Prostate gland (tissue), 2 donors: ENCODE results near the gene C16orf78. TPM values are rescaled to one million over a fixed set of nuclear protein-coding genes. Genes with fewer than 3 reads are reported as not detected.

ENCODE experiments used
- DNase-seq: peaks from one replicate; pipeline ENCODE4 v3.0.0-alpha.2; 2019; ENCODE audit warnings: low spot score
- H3K27ac ChIP-seq, 2 donors: fragments of 200-600 bp; sonication (generic); 2 replicates each; pipeline ENCODE4 v1.5.1; 2017 to 2019
- H3K27me3 ChIP-seq: fragments of 200-600 bp; sonication (generic); replicated peaks from 2 replicates; pipeline ENCODE4 v1.5.1; 2019; ENCODE audit not compliant: insufficient read depth
- H3K36me3 ChIP-seq, 2 donors: fragments of 200-600 bp; sonication (generic); 1 replicate in 1 of 2; 2 replicates in 1 of 2; pipeline versions ENCODE4 v1.5.1 to v1.8.1; 2017 to 2019
- H3K4me1 ChIP-seq: fragments of 200-600 bp; sonication (generic); replicated peaks from 2 replicates; pipeline ENCODE4 v1.5.1; 2019
- H3K4me3 ChIP-seq, 2 donors: fragments of 200-600 bp; sonication (generic); 2 replicates each; pipeline ENCODE4 v1.5.1; 2017 to 2019
- H3K9me3 ChIP-seq: fragments of 200-600 bp; sonication (generic); 2 replicates; pipeline ENCODE4 v1.5.1; 2017
- CTCF ChIP-seq, 4 experiments: fragments of 200-600 bp in 2 of 4; fragments of 450-650 bp in 2 of 4; sonication (generic) in 2 of 4; IDR thresholded peaks; 1 replicate in 3 of 4; 2 replicates in 1 of 4; pipeline ENCODE4 v1.5.1; 2016 to 2019; ENCODE audit warnings: antibody characterized with exemption in 4 of 4, mild to moderate bottlenecking in 2 of 4, moderate library complexity in 2 of 4
- POLR2A ChIP-seq: fragments of 450-650 bp; IDR thresholded peaks from one replicate; pipeline ENCODE4 v1.6.1; 2016; ENCODE audit warnings: antibody characterized with exemption, mild to moderate bottlenecking
- POLR2AphosphoS5 ChIP-seq: sonication (generic); formaldehyde crosslinking; IDR thresholded peaks from one replicate; pipeline ENCODE4 v1.6.1; 2017; ENCODE audit warnings: antibody characterized with exemption
- WGBS: methylation state at CpG from one replicate; pipeline ENCODE4 v1.1.5; 2018; 5-methylcytosine and 5-hydroxymethylcytosine counted together
- intact Hi-C: fragments of 100-400 bp; cut with DNase I; formaldehyde crosslinking; loops from one replicate; pipeline ENCODE4 v1.14.2; 2022
- total RNA-seq, 2 donors: library from RNA; depleted of rRNA; stranded (reverse); fragments of >200 nt; gene quantifications; one replicate each; pipeline ENCODE4 v1.1.0, GENCODE V29; 2016

The C16orf78 gene
- total RNA-seq, 2 donors from 2014 or later = not detected

GRCh38 chr16:49414671-49415070 is 41.1 kb downstream of the C16orf78 start:
- Histone ChIP-seq H3K4me1 (no peaks in the 10 kb centered on the region), H3K27ac (no peak overlapping the region), H3K36me3 (no peaks in the 10 kb centered on the region), H3K27me3 (no peaks in the 10 kb centered on the region), H3K9me3 (no peaks in the 10 kb centered on the region), H3K4me3 (no peak overlapping the region)
- TF ChIP-seq POLR2A (no peak), CTCF (IDR thresholded peaks at IDR 0.05) (no peak), POLR2AphosphoS5 (no peak)
- intact Hi-C loops = no loop called here
- no peak for DNase-seq
- WGBS = 94% methylated on average over 15 of the region's 15 CpGs

DNA sequence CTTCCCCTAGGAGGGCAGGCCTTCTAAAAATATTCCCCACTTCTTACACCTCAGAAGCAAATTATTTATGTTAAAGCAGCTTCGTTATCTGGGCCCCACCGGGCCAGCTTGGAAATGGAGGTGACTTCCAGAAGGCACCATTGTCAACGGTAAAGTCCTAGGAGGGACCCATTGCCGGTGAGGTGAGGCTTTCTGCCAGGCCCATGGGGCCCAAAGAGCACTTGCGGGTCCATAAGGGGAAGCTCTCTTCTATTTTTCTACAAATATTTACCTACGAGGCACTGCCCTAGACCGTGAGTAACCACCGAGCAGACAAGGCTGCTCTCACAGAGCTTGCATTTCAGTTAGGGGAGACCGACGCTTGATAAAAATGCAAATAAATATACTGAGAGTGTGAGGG is 41.5 kb downstream of the C16orf78 start:
- H3K4me3 ChIP-seq = no peak overlapping the region
- no peaks in the 10 kb centered on the region for H3K36me3 ChIP-seq
- intact Hi-C loops = no loop called here
- H3K4me1 ChIP-seq = no peaks in the 10 kb centered on the region
- H3K27ac ChIP-seq = no peak overlapping the region
- H3K27me3 ChIP-seq = no peaks in the 10 kb centered on the region
- no peak for TF ChIP-seq POLR2A
- TF ChIP-seq POLR2AphosphoS5 = no peak
- no peak for TF ChIP-seq CTCF (IDR thresholded peaks at IDR 0.05)
- WGBS = 91% methylated on average over 10 of the region's 10 CpGs
- H3K9me3 ChIP-seq = no peaks in the 10 kb centered on the region
- no peak for DNase-seq

DNA sequence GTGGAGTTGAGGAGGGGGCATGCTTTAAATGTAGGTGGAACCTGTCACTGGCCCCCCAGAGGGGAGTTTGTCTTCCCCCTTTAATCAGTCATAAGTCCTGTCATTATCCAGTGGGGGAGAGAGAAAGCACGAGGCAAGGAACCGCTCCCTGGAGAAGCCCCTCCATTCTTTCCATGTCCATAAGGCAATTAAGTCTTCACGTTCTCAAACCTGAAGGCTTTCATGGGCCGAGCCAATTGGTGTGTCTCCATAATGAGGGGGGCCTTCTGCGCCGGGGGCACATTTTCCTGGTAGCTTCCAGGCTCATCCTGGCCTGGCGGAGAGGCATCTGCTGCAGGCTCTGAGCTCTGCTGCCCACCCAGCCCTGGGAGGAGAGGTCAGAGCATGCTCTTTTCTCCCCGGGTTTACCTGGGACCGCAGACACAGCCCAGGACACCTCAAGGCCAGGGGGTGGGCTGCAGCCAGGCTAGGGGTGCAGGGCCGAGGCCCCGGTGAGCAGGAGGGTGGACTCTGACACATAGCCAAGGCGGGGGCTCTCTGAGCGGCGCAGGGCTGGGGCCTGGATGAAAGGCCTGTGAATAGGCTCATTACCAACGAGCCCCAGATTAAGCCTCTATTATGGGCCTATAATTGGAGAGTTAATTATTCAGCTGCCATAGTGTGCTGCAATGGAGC is 42.5 kb downstream of the C16orf78 start:
- Histone ChIP-seq H3K27ac (no peak overlapping the region), H3K36me3 (no peaks in the 10 kb centered on the region), H3K4me3 (no peak overlapping the region), H3K4me1 (no peaks in the 10 kb centered on the region), H3K9me3 (no peaks in the 10 kb centered on the region), H3K27me3 (no peaks in the 10 kb centered on the region)
- 84% methylated on average over 15 of the region's 15 CpGs for WGBS
- no peak for DNase-seq
- intact Hi-C loops = no loop called here
- TF ChIP-seq POLR2A (no peak), CTCF (IDR thresholded peaks at IDR 0.05) (no peak), POLR2AphosphoS5 (no peak)

DNA sequence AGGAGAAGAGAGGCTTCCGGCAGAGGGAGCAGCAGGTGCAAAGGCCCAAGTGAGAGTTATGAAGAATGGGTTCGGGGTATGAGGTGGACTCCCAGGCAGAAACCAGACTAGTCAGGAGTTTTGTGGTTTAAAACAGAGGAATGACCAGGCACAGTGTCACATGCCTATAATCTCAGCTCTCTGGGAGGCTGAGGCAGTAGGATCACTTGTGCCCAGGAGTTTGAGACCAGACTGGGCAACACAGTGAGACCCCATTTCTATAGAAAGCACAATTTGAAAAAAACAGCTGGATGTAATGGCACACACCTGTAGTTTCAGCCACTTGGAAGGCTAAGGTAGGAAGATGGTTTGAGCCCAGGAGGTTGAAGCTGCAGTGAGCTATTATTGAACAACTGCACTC is 43.8 kb downstream of the C16orf78 start:
- intact Hi-C loops = no loop called here
- TF ChIP-seq POLR2AphosphoS5 (no peak), POLR2A (no peak), CTCF (IDR thresholded peaks at IDR 0.05) (no peak)
- no peak for DNase-seq
- Histone ChIP-seq H3K36me3 (no peaks in the 10 kb centered on the region), H3K27ac (no peak overlapping the region), H3K4me1 (no peaks in the 10 kb centered on the region), H3K4me3 (no peak overlapping the region), H3K9me3 (no peaks in the 10 kb centered on the region), H3K27me3 (no peaks in the 10 kb centered on the region)
- 97% methylated on average over 2 of the region's 2 CpGs for WGBS

- intact Hi-C loops = no loop called here
- Histone ChIP-seq H3K9me3 (no peaks in the 10 kb centered on the region), H3K36me3 (no peaks in the 10 kb centered on the region), H3K4me3 (no peak overlapping the region), H3K4me1 (no peaks in the 10 kb centered on the region), H3K27ac (no peak overlapping the region), H3K27me3 (no peaks in the 10 kb centered on the region)
- TF ChIP-seq CTCF (IDR thresholded peaks at IDR 0.05) = no peak
- no peak for TF ChIP-seq POLR2A
- no peak for TF ChIP-seq POLR2AphosphoS5
- no peak for DNase-seq
- 17% methylated on average over 13 of the region's 13 CpGs for WGBS
These were observed 45.4 kb downstream of the C16orf78 start for GRCh38 chr16:49419006-49419405.
